ENCODE data around the gene TMEM179.

GRCh38 chr14:104641753-104642539 is 37.4 kb upstream of the TMEM179 start:
- TF ChIP-seq CTCF (IDR thresholded peaks at IDR 0.05; ENCODE audit: insufficient read depth, low read length, poor library complexity, severe bottlenecking): no peak
- no peak for TF ChIP-seq EZH2phosphoT487 (conservative IDR thresholded peaks at IDR 0.05; ENCODE audit: low read length)

Data from SU-DHL-6 (cell line).